ENCODE data around the gene SCYL2.
"Not testable (repeated sequence)": the region's sequence is repeated elsewhere in the genome, so short reads cannot be mapped to it uniquely, and the experiment has no call there.

Gene SCYL2

DNA sequence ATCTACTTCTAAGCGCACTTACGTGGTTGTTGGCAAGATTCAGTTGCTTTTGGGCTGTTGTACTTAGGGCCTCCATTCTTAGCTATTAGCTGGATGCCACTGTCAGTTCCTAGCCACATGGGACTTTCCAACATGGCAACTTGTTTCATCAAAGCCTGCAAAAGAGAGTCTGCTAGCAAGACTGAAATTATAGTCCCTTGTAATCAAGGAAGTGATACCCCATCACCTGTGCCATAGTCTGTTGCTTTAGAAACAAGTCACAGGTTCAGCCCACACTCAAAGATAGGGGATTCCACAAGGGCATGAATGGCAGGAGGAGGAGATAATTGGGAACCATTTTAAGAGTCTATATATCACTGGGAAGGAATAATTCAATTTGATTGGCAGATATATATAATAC lies 62.8 kb downstream of the SCYL2 start:
- no peak for FAIRE-seq

- FAIRE-seq = no peak
Measured at GRCh38 chr12:100331871-100332270, 64.9 kb downstream of the SCYL2 start.

DNA sequence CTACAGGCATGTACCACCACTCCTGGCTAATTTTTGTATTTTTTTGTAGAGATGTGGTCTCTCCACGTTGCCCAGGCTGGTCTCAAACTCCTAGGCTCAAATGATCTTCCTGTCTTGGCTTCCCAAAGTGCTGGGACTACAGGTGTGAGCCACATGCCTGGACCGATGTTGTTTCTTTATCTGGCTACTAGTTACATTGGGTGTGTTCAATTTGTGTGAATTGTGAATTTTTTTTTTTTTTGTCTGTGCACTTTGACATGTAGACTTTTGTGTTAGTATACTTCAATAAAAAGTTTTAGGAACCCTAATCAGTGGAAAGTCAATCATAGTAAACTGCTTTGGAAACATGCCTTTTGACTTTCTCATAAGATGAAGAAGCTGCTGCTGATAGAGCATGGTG lies 65.9 kb downstream of the SCYL2 start:
- no peak for FAIRE-seq

DNA sequence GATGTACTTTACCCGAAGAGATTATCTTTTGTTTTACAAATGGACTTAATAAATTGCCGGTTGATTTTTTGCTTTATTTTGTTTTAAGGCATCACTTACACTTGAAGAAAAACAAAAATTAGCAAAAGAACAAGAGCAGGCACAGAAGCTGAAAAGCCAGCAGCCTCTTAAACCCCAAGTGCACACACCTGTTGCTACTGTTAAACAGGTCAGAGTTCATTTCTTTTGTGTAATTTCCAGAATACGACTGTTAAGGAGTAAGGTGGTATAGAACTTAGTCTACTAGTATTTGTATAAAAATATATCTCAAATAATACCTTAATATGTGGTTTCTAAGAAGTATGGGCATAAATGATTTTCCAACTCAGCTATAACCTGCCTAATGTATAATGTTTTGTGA lies 70.3 kb downstream of the SCYL2 start:
- FAIRE-seq = no peak

GRCh38 chr12:100337727-100338126 lies 70.8 kb downstream of the SCYL2 start:
- no peak for FAIRE-seq

DNA sequence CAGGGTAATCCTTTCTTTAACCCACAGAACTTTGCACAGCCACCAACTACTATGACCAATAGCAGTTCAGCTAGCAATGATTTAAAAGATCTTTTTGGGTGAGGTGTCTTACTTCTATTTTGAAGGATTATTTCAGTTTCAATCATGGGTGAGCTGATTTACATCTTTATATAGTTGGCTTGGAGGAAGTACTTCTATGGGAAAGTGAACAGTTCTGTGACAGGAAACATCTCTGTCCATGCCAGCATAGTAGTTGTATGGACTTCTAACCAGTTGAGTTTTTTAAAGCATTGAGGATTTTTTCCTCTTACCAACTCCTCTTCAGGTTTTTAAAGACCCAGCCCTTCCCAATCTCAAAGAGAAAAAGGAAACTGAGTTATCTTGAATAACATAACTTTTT lies 72.1 kb downstream of the SCYL2 start:
- no peak for FAIRE-seq

- FAIRE-seq = not testable (repeated sequence)
Measured at GRCh38 chr12:100342897-100343296, 75.9 kb downstream of the SCYL2 start.

GRCh38 chr12:100344351-100344750 lies 77.4 kb downstream of the SCYL2 start:
- not testable (repeated sequence) for FAIRE-seq

- FAIRE-seq = no peak
Measured at GRCh38 chr12:100345020-100345767, 78.2 kb downstream of the SCYL2 start.

DNA sequence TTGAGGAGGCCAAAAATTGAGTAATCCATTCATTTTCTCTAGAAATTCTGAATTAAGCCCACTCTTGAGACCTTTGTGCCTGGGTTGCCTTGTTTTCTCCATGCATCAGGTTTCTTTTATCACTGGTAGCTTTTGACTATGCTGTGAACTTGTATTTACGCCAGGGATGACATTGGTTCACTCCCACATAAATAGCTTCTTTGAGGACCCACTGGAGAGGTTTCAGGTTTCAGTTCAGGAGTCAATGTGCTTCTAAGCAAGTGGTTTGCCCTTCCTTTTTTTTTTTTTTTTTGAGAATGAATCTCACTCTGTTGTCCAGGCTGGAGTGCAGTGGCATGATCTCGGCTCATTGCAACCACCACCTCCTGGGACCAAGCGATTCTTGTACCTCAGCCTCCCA lies 79.7 kb downstream of the SCYL2 start:
- FAIRE-seq = no peak

GRCh38 chr12:100348657-100349454 lies 81.9 kb downstream of the SCYL2 start:
- FAIRE-seq = peak; percentile 7

- FAIRE-seq = no peak
Measured at GRCh38 chr12:100356644-100357223, 89.8 kb downstream of the SCYL2 start, which contains the start of gene SLC17A8. Gene SLC17A8, plus strand, starts transcription at chr12:100357074. Its CDS starts 318 bp downstream, at chr12:100357392.

DNA sequence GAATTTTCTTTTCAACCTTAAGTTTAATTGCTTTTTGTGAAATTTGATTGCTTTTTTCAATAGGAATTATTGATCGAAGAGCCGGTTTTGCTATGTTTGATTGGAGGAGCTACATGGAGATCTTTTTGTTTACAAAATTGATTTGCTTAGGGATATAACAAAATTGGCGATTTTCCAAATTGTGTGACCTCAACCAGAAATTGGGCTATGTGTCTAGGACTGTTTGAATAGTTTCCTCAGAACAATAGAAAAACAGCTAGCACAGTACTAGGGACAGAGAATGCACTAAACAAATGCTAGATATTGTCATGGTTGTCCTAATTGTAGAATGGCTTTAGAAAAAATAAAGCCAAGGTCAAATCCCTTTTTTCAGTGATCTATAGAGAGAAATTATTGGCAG lies 92.3 kb downstream of the SCYL2 start:
- FAIRE-seq = no peak

GRCh38 chr12:100359822-100360221 lies 92.8 kb downstream of the SCYL2 start:
- no peak for FAIRE-seq

DNA sequence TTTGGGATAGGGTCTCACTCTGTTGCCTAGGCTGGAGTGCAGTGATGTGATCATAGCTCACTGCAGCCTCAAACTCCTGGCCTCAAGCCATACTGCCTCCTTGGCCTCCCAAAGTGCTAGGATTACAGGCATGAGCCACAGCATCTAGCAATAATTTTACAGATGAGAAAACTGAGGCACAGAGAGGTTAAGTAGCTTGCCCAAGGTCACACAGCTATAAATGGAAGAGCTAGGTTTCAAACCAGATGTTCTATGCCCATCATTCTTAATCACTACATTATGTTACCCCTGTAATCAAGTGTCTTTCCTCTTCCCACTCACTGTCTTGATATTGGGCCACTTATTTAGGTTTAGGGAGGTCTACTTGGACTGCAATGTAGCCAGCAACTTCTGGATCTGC lies 93.5 kb downstream of the SCYL2 start:
- FAIRE-seq = no peak

- FAIRE-seq = no peak
Measured at GRCh38 chr12:100364324-100364723, 97.3 kb downstream of the SCYL2 start.

GRCh38 chr12:100365411-100365810 lies 98.4 kb downstream of the SCYL2 start:
- FAIRE-seq = no peak

DNA sequence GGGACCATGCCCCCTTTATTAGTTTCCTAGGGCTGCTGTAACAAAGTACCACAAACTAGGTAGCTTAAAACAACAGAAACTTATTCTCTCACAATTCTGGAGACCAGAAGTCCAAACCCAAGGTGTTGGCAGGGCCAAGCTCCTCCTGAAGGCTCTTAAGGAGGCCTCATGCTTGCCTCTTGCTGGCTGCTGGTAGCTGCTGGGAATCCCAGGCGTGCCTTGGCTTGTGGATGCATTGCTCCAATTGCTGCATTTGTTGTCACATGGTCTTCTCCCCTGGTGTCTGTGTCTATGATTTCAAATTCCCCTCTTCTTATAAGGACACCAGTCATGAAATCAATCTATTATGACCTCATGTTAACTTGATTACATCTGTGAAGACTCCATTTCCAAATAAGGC lies 101.1 kb downstream of the SCYL2 start:
- no peak for FAIRE-seq

GRCh38 chr12:100371146-100371545 lies 104.2 kb downstream of the SCYL2 start:
- no peak for FAIRE-seq

DNA sequence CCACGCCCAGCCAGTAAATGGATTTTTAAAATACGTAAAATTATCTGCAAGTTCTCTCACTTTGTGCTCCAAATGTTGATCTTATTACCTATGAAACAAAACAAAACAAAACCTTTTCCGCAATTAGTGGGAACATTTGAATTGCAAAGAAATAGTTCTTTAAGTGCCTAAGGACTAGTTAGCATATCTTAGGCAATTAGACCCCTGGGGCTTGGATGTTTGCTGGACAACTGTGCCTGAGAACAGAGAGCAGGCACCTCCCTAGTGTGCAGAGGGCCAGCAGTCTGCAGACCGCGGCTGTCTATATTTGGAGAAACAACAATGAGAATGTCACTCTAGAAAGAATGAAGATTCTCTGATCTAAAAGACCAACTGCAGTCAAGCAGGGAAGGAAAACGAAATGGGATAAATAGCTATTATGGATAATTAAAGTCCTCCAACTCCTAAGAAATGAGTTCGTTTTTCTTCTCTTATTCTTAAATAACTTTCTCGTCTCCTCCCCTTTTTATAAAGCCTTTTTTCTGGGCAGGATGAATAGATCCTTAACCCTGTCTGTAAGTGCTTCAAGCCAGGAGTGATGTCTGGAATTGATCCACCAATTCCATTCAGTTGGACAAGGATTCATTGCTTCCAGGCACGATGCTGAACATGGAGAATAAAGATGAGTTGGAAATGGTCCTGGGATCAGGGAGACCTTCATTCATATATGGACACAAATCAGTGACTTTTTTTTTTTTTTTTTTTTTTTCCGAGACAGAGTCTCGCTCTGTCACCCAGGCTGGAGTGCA lies 106.1 kb downstream of the SCYL2 start:
- no peak for FAIRE-seq

DNA sequence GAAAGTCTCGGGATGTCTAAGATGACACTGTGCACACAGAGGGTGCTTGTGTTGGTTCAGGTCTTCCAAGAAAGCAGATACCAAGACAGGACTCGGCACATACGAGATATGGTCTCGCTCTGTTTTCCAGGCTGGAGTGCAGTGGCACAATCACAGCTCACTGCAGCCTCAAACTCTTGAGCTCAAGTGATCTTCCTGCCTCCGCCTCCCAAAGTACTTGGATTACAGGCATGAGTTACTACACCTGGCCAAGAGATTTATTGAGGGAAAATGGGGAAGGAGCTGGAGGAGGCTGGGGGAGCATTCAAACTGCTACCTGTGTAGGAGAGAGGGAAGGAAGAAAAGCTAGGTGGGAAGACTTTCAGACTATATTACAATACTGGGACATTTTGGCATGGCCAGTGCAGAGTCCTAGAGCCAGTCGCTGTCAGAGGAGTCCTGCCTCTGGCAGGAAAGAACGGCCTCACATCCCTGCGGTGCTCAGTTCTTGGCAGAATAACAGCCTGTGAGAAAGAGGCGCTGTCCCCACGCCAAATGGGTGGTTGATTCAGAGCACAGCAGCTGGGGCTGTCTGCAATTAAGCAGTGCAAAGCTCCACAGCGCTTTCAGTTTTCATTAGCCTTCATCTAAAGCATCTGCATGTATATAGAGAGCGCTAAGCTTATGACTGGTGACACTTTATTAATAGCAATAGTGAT lies 108.2 kb downstream of the SCYL2 start:
- no peak for FAIRE-seq

GRCh38 chr12:100376161-100376560 lies 109.2 kb downstream of the SCYL2 start:
- FAIRE-seq = no peak

Measured in TTC549 (cell line).